ENCODE data around the gene PLCXD1.
"Not testable (repeated sequence)": the region's sequence is repeated elsewhere in the genome, so short reads cannot be mapped to it uniquely, and the experiment has no call there.

Gene PLCXD1

GRCh38 chrX:337331-337831, 56.2 kb downstream of the PLCXD1 start:
- no peak for DNase-seq

DNA sequence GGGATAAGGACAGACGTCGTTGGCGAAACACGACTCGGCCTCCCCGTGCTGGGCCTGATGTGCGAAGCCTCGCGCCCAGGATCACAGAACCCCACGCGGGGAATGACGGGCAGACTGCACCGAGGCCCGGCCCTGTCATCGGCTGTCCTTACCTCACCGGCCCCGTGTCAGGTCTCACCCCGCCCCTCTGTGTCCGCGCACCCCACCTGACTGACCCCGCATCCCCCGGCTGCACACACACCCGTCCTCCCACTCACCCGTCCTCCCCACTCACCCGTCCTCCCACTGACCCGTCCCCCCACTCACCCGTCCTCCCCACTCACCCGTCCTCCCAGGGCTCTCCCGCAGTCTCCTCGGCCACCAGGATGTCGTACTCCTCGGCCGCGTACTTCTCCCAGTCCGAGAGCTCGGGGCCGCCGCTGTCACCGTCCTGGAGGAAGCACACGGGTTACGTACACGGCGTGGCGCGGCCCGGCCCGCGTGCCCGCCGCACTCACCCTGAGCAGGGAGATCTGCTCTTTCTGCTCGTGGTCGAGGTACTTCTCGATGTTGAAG, 57.2 kb downstream of the PLCXD1 start:
- DNase-seq = no peak

- DNase-seq = no peak
Measured at GRCh38 chrX:338836-339400, 57.7 kb downstream of the PLCXD1 start.

- DNase-seq = no peak
Measured at GRCh38 chrX:340121-340520, 58.9 kb downstream of the PLCXD1 start.

DNA sequence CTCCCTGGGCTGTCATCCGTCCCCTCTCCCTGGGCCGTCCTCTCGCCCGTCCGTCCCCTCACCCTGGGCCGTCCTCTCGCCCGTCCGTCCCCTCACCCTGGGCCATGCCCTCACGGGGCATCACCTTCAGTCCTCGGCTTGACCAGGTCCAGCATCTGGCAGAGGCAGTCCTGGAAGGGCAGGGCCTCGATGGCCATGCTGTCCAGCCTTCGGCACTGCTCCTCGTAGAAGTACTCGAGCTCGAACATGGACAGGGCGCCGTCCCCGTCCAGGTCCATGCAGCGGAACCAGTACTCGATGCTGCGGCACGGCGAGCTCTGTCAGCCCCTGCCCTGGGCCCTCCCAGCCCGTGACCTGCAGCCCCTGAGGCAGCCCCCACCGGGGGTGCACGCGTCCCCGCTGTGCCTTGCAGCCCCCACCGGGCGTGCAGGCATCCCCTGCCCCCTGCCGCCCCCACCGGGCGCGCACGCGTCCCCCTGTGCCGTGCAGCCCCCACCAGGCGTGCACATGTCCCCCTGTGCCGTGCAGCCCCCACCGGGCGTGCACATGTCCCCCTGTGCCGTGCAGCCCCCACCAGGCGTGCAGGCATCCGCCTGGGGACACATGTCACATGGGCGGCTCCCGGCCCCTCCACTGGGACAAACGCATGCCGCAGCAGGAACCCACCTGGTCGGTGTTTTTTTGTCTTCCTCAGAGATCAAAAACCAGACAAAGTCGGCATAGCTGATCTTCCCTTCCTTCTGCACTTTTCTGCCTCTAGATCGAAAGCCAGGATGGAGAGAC, 59.7 kb downstream of the PLCXD1 start:
- DNase-seq = no peak

DNA sequence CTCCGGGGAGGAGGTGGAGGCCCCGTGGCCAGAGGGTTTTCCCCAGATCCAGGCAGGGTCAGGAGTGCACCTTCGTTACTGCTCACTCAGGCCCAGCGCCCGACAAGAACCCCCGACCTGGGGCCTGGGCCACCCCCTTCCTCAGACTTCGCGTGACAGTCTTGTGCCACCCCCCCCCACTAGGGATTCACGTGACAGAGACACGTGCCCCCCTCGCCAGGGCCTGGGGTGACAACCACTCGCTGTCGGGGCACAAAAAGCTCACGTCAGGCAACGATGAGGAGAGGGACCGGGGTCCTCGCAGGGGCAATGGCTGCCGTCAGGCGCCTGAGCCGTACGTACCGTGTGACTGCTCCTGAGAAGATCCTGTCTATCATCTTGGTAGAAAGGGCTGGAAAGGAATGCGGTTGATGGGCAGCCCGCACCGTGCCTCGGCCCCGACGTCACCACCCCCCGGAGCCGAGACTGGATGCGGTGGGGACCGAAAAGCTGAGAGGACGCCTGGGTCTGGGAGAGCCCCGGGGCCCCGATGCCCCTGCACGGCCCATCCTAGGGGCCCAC, 60.4 kb downstream of the PLCXD1 start:
- DNase-seq = no peak

DNA sequence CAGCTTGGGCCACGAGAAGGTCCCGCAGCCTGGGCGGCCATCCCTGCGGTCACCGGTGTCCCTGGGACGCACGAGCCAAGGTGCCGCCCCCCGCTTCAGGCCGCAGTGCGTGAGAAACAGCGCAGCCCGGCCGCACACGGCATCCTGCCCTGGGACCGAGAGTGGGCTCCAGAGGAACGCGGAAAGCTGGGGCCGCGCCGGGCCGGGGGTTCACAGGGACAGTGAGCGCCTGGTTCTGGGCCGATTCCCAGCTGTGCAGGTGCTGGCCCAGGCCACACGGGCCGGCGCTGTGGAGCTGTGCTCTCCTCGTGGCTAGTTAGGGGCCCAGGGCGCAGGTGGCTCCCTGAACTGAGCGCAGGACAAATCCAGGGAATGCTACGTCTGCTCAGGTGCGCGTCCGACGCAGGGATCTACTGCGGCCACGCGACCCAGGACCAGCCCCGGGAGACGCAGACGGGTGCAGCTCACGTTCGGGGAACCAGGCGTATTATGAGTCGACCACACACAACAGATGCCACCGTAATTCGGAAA, 63.3 kb downstream of the PLCXD1 start:
- no peak for DNase-seq

GRCh38 chrX:345020-345925, 64.1 kb downstream of the PLCXD1 start:
- no peak for DNase-seq

DNA sequence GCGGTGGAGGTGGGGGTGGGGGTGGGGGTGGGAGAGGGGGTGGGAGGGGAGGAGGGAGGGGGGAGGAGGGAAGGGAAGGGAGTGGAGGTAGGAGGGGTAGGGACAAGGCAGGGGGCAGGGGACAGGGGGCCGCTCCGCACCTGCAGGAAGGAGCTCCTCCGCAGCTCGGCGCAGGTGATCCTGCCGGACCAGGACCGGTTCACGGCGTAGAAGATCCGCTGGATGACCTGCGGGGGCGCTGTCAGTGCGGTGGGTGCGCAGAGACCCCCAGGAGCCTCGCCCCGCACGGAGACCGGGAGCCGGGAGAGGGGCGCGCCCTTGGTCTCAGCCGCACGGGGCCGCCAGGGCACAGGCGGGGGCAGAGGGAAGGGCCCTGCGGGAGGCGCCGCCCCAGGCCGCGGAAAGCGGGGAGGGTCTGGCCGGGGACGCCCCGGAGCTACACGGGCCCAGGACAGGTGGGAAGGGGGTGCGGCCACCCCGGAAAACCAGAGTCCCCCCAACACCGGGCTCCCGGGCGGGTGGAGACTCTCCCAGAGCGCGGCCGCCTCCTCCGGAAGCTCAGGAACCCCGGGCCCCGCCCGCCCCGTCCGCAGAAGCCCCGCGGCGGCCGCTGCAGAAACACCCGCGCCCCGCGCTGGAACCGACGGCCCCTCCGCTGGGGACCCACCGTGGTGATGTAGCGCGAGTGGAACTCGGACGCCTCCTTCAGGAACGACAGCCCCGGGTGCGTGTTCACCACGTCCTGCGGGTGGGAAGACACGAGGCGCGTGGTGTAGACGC, 65.0 kb downstream of the PLCXD1 start:
- no peak for DNase-seq

GRCh38 chrX:347351-348117, 66.4 kb downstream of the PLCXD1 start:
- DNase-seq = no peak

GRCh38 chrX:348461-349117, 67.4 kb downstream of the PLCXD1 start:
- DNase-seq = no peak

GRCh38 chrX:349196-349595, 68.0 kb downstream of the PLCXD1 start:
- DNase-seq = no peak

GRCh38 chrX:349702-350101, 68.5 kb downstream of the PLCXD1 start:
- DNase-seq = no peak

DNA sequence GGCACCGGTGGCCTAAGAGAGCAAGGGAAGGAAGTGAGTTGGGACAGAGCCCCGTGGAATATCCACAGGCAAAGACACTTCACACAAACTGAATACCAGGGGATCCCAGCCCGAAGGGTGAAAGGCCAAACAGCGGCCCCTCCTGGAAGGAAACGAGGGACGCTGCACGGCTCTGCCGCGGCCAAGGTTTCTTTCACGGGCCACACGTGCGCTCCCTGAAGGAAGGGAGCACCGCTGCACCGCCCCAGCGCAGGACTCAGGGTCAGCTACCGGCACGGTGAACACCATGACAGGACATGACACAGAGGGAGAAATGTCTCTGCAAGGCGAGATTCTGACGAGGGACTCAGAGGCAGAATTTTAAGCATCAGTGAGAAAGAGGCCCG, 69.0 kb downstream of the PLCXD1 start:
- no peak for DNase-seq

DNA sequence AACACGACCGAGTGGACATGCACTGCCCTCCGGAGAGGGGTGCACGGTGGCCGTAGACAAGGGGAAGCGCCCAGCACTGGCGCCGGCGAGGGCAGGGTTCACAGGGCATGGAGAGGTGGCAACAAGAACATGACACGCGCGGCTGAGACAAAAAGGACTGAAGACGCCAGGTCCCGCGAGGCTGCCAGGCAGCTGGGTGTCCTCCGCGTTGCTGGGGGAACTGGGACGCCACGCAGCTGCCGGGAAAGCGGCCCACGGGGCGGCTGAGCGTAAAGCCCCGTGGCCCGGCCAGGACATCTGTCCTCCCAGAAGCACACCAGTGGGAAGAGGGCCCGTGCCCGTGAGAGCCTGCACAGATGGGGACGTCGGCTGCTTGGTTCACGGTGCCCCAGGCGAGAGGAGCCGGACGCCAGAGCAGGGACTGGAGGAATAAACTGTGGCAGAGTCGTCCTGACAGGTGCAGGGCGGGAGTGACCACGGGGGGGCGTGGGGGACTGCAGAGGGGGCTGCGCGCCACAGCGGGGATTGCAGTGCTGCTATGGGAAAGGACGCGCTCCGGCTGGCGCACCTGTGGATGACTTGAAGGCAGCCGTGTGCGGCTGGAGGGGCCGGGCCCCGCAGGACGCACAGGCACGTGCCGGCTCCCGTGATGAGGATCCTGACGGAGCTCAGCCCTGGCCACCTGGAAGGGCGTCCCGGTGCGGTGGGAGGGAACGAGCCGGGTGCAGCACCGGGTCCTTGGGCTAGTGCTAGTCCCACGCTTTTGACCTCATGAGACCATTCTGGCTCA, 69.5 kb downstream of the PLCXD1 start:
- DNase-seq = no peak

DNA sequence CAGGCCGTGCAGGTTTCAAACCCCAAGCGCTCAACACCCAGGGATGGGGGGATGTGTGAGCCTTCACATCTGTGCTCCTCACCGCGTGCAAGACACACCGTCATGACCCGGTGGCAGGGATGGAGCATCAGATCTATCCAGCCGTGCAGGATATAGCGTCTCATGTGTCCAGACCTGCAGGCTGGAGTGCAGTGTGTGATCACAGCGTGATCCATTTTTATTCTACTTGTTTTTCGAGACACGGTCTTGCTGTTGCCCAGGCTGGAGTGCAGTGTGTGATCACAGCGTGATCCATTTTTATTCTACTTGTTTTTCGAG, 70.1 kb downstream of the PLCXD1 start:
- DNase-seq = not testable (repeated sequence)

- no peak for DNase-seq
Measured at GRCh38 chrX:351736-352135, 70.6 kb downstream of the PLCXD1 start.

DNA sequence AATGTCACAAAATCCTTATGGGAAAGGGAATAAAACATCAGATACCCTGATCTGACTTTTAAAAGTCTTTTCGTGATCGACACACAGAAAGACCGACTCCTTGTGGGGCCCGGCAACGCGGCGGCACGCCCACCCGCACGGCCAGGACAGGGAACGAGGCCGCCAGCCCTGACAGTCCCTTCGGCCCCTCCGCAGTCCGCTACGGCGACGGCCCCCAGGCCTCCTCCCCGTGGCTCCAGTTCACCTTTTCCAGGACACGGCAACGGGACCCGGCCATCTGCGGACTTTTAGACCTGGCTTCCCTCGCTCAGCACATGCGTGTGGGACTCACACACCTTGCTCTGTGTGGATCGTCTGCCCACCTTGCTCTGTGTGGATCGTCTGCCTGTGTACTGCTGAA, 71.0 kb downstream of the PLCXD1 start:
- no peak for DNase-seq

DNA sequence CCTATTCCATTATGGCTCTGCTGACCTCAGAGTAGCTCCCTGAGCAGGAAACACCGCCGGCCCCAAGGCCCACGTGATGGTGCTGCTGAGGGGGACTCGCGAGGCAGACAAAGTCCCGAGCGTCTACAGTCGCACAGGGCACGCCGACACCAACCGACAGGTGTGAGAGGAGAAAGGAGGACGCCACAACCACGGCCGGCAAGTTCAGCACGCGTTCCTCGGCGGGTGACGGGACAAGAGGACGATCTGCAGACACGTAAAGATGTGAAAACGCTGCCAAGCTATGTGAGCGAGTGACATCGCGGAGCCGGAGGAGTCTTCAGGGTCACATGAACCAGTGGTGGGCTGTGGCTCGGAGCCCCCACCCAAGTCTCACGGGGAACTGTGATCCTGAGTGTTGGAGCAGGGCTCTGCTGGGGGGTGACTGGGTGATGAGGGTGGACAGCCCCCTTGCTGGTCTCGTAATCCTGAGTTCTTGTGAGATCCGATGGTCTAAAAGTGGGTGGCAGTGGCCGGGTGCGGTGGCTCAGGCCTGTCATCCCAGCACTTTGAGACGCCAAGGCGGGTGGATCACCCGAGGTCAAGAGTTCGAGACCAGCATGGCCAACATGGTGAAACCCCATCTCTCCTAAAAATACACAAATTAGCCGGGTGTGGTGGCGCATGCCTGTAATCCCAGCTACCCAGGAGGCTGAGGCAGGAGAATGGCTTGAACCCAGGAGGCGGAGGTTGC, 71.6 kb downstream of the PLCXD1 start:
- DNase-seq = no peak
